H1 (cell line): Measurements from ENCODE around the gene PRR29. TPM values are rescaled to one million over a fixed set of nuclear protein-coding genes. Genes with fewer than 3 reads are reported as not detected.

Experiments
- CTCF ChIA-PET: fragments of 300-600 bp; sonication (Branson Sonifier 250); formaldehyde crosslinking; loops from one replicate; lab custom pipeline; 2021; ENCODE audit not compliant: partially characterized antibody; lab: Charles Lee
- POLR2A ChIA-PET: fragments of 300-600 bp; sonication (Branson Sonifier 250); formaldehyde crosslinking; loops from one replicate; lab custom pipeline; 2021; ENCODE audit warnings: inconsistent platforms; ENCODE audit not compliant: partially characterized antibody; lab: Charles Lee
- DNase-seq, 2 experiments: peaks; one replicate each; pipeline versions ENCODE4 v3.0.0 to v3.0.0-alpha.2; 2010 to 2022; ENCODE audit warnings: low spot score in 2 of 2, low read depth in 1 of 2, mixed read lengths in 1 of 2
- FAIRE-seq: peaks from 2 replicates; lab custom pipeline; 2011; peaks lifted over from hg19 to GRCh38; lab: Jason Lieb, UNC
- H2AFZ ChIP-seq: 2 replicates; pipeline ENCODE4 v1.8.1; 2012; ENCODE audit warnings: low read length, inconsistent platforms
- H2AK5ac ChIP-seq: 2 replicates; pipeline ENCODE4 v1.6.1; 2013; ENCODE audit warnings: low read depth, low read length
- H2BK120ac ChIP-seq: replicated peaks from 2 replicates; pipeline ENCODE3; 2013; ENCODE audit warnings: low read depth, low read length, inconsistent platforms
- H2BK12ac ChIP-seq: 2 replicates; pipeline ENCODE4 v1.6.1; 2013; ENCODE audit warnings: low read depth, low read length
- H2BK15ac ChIP-seq: 2 replicates; pipeline ENCODE4 v1.6.1; 2013; ENCODE audit warnings: low read length
- H2BK20ac ChIP-seq: 2 replicates; pipeline ENCODE4 v1.6.1; 2013; ENCODE audit warnings: low read length
- H2BK5ac ChIP-seq: 2 replicates; pipeline ENCODE4 v1.6.1; 2013; ENCODE audit warnings: low read depth, low read length
- H3K14ac ChIP-seq: 2 replicates; pipeline ENCODE4 v1.6.1; 2013; ENCODE audit warnings: inconsistent platforms; ENCODE audit not compliant: insufficient read length
- H3K18ac ChIP-seq: 2 replicates; pipeline ENCODE4 v1.6.1; 2013; ENCODE audit warnings: low read length; ENCODE audit errors: extremely low read depth
- H3K23ac ChIP-seq: 2 replicates; pipeline ENCODE4 v1.6.1; 2013; ENCODE audit warnings: inconsistent platforms; ENCODE audit not compliant: insufficient read length
- H3K23me2 ChIP-seq: 2 replicates; pipeline ENCODE4 v1.6.1; 2013; ENCODE audit warnings: low read depth, low read length
- H3K27ac ChIP-seq: 2 replicates; pipeline ENCODE4 v1.6.1; 2011; ENCODE audit warnings: low read depth, low read length, inconsistent platforms
- H3K27me3 ChIP-seq, 4 experiments: replicated peaks in 1 of 4; 1 replicate in 1 of 4; 2 replicates in 3 of 4; pipeline versions ENCODE4 v1.6.1 to v1.8.1; 2011 to 2013; ENCODE audit warnings: low read length in 3 of 4, mild to moderate bottlenecking in 3 of 4, inconsistent platforms in 2 of 4, mixed read lengths in 2 of 4, moderate library complexity in 1 of 4; ENCODE audit not compliant: control insufficient read depth in 3 of 4, insufficient read depth in 3 of 4; ENCODE audit errors: extremely low read depth in 1 of 4
- H3K36me3 ChIP-seq, 4 experiments: 2 replicates each; pipeline versions ENCODE4 v1.6.1 to v1.8.1; 2011 to 2013; ENCODE audit warnings: mild to moderate bottlenecking in 4 of 4, low read length in 3 of 4, moderate library complexity in 2 of 4, control low read depth in 1 of 4, inconsistent platforms in 1 of 4; ENCODE audit not compliant: insufficient read depth in 4 of 4, control insufficient read depth in 2 of 4
- H3K4ac ChIP-seq: replicated peaks from 2 replicates; pipeline ENCODE3; 2013; ENCODE audit warnings: low read length, low read depth, mixed read lengths, inconsistent platforms; ENCODE audit not compliant: insufficient read length
- H3K4me1 ChIP-seq, 4 experiments: replicated peaks in 1 of 4; 1 replicate in 1 of 4; 2 replicates in 3 of 4; pipeline versions ENCODE4 v1.6.1 to v1.8.1; 2011 to 2013; ENCODE audit warnings: low read length in 3 of 4, inconsistent platforms in 2 of 4, mixed read lengths in 1 of 4; ENCODE audit not compliant: insufficient read depth in 4 of 4, control insufficient read depth in 3 of 4
- H3K4me2 ChIP-seq, 2 experiments: 2 replicates each; pipeline versions ENCODE4 v1.6.1 to v1.8.1; 2011 to 2013; ENCODE audit warnings: low read depth in 2 of 2, low read length in 2 of 2, control low read depth in 1 of 2, inconsistent platforms in 1 of 2, mild to moderate bottlenecking in 1 of 2; ENCODE audit not compliant: insufficient read depth in 1 of 2
- H3K4me3 ChIP-seq, 4 experiments: fragments of 200-600, 300-600 bp in 1 of 4; sonication (generic), shearing (Covaris generic), sonication (Bioruptor Twin) in 1 of 4; 2 replicates each; pipeline versions ENCODE4 v1.5.1 to v1.8.1; 2011 to 2016; ENCODE audit warnings: low read length in 4 of 4, low read depth in 3 of 4, control low read depth in 2 of 4, inconsistent platforms in 2 of 4, mild to moderate bottlenecking in 2 of 4, mixed read lengths in 1 of 4, moderate library complexity in 1 of 4; ENCODE audit not compliant: insufficient read depth in 2 of 4; ENCODE audit errors: extremely low read depth in 1 of 4
- H3K56ac ChIP-seq: replicated peaks from 2 replicates; pipeline ENCODE3; 2013; ENCODE audit warnings: low read depth, mild to moderate bottlenecking, mixed read lengths, low read length, inconsistent platforms; ENCODE audit not compliant: insufficient read length
- H3K79me1 ChIP-seq: 2 replicates; pipeline ENCODE4 v1.6.1; 2013; ENCODE audit warnings: low read depth, low read length, control low read depth
- H3K79me2 ChIP-seq, 2 experiments: 2 replicates each; pipeline versions ENCODE4 v1.6.1 to v1.8.1; 2012 to 2013; ENCODE audit warnings: low read length in 2 of 2, mild to moderate bottlenecking in 2 of 2, inconsistent platforms in 1 of 2; ENCODE audit not compliant: insufficient read depth in 2 of 2, control insufficient read depth in 1 of 2
- H3K9ac ChIP-seq, 4 experiments: replicated peaks in 1 of 4; 1 replicate in 1 of 4; 2 replicates in 3 of 4; pipeline versions ENCODE4 v1.6.1 to v1.8.1; 2011 to 2013; ENCODE audit warnings: low read depth in 3 of 4, low read length in 3 of 4, control low read depth in 2 of 4, mild to moderate bottlenecking in 2 of 4, moderate library complexity in 2 of 4, inconsistent platforms in 1 of 4; ENCODE audit errors: extremely low read depth in 1 of 4
- H3K9me3 ChIP-seq, 2 experiments: 2 replicates each; pipeline versions ENCODE4 v1.6.1 to v1.8.1; 2012 to 2013; ENCODE audit warnings: mild to moderate bottlenecking in 2 of 2, moderate library complexity in 2 of 2, control low read depth in 1 of 2, inconsistent platforms in 1 of 2, low read depth in 1 of 2, low read length in 1 of 2, mixed read lengths in 1 of 2; ENCODE audit not compliant: insufficient read depth in 2 of 2
- H4K20me1 ChIP-seq, 2 experiments: replicated peaks in 1 of 2; 2 replicates each; pipeline versions ENCODE3 to v1.8.1; 2011 to 2013; ENCODE audit warnings: inconsistent platforms in 2 of 2, low read length in 2 of 2, mild to moderate bottlenecking in 1 of 2; ENCODE audit not compliant: insufficient read depth in 2 of 2, control insufficient read depth in 1 of 2
- H4K5ac ChIP-seq: 2 replicates; pipeline ENCODE4 v1.6.1; 2013; ENCODE audit warnings: low read length, low read depth, mixed read lengths, inconsistent platforms; ENCODE audit not compliant: insufficient read length
- H4K8ac ChIP-seq: 2 replicates; pipeline ENCODE4 v1.8.0; 2013; ENCODE audit warnings: mild to moderate bottlenecking, moderate library complexity, low read length, inconsistent platforms; ENCODE audit not compliant: insufficient read depth; ENCODE audit errors: extremely low read depth
- H4K91ac ChIP-seq: replicated peaks from 2 replicates; pipeline ENCODE3; 2013; ENCODE audit warnings: low read length, mixed read lengths, inconsistent platforms; ENCODE audit not compliant: insufficient read length
- WGBS, 2 experiments: shearing (Covaris generic) in 1 of 2; methylation state at CpG; one replicate each; pipeline versions ENCODE4 v1.1.6 to v1.1.7; 2013 to 2015; ENCODE audit warnings: low lambda C conversion rate in 2 of 2, mixed read lengths in 2 of 2, inconsistent platforms in 1 of 2, low coverage in 1 of 2, missing lambda C conversion rate in 1 of 2; ENCODE audit not compliant: insufficient replicate concordance in 2 of 2, insufficient coverage in 1 of 2, insufficient read length in 1 of 2; ENCODE audit errors: extremely low coverage in 1 of 2, missing lambda C conversion rate in 1 of 2; 5-methylcytosine and 5-hydroxymethylcytosine counted together
- polyA plus RNA-seq, 7 experiments: library from polyadenylated mRNA; depleted of rRNA in 3 of 7; stranded (reverse) in 5 of 7; unstranded in 2 of 7; fragments of >200 nt in 5 of 7; fragments of 200-250 nt in 2 of 7; gene quantifications; 1 replicate in 5 of 7; 2 replicates in 1 of 7; 4 replicates in 1 of 7; pipeline versions ENCODE4 v1.2.1 to v1.2.3, GENCODE V29; 2011 to 2013; ENCODE audit warnings: missing spikeins in 2 of 7, mixed read lengths in 2 of 7
- total RNA-seq: library from RNA; stranded (reverse); fragmentation: NEBNext Ultra II Directional; extraction: Animal tissue kit (Norgen Biotek cat#: 25700); gene quantifications from 2 replicates; pipeline ENCODE4 v1.2.1, GENCODE V29; 2021

PRR29 gene
- total and polyA plus RNA-seq, 2 of the 8 experiments (the other 6 are each of a cell fraction or from before 2014, with no cell fraction given) = 0.67 to 0.83 TPM

DNA sequence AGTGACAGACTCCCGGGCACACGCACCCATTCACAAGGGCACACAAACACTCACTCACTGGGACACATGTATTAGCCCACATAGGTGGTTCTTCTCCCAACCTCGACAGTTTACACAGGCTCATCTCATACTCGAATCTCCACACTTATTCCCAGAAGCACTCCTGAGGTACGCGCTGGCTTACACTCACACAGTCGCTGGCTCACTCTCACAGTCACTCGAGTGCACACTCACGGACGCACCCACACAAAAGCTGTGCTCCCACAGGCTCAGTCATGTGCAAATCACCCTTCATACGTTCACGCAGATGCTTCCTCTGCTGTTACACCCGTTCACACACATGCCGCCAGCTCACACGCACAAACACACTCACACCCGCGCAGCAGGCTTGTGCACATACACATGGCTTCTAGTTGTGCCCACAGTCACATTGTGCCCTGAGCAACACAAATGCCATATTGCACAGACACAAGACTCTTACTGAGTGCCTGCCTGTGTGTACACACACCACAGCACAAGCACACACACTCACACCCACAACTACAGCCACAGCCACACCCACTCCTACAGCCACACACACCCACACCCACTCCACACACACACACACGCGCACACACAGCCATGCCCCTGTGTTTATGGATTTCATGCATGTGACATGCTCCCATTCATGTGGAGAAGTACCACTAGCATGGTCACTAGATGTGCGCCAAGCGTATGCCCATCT is 8.4 kb upstream of the PRR29 start:
- Histone ChIP-seq H2BK12ac (peak overlapping the region; percentile 91; the same call in 1 of the 2 replicates), H4K5ac (no peak overlapping the region), H3K14ac (no peak overlapping the region), H3K4ac (peak overlapping the region; percentile 32), H2BK15ac (peak overlapping the region; percentile 94), H3K56ac (no peak overlapping the region), H2BK120ac (no peak overlapping the region), H4K20me1 (no peaks in the 10 kb centered on the region), H3K36me3 (no peaks in the 10 kb centered on the region), H2BK20ac (peak overlapping the region; percentile 10; the same call in 1 of the 2 replicates), H3K23me2 (no peaks in the 10 kb centered on the region; the same call in 1 of the 2 replicates), H3K4me1 (peaks cover 0 to 18% (median 11%) of the 10 kb centered on the region in 4 experiments; a peak in 6 of 7 replicates), H4K8ac (no peak overlapping the region), H3K18ac (0 out of 2 replicates have a peak overlapping the region, but pooled peaks have one; percentile 11), H3K4me3 (no peak overlapping the region), H3K79me2 (no peaks in the 10 kb centered on the region), H3K9me3 (no peaks in the 10 kb centered on the region), H3K27ac (no peak overlapping the region), H2BK5ac (peak overlapping the region; percentile 13; the same call in 1 of the 2 replicates), H3K9ac (no peak overlapping the region), H3K23ac (no peak overlapping the region), H2AK5ac (peak overlapping the region; percentile 18), H3K79me1 (no peaks in the 10 kb centered on the region), H4K91ac (peak overlapping the region; percentile 25), H2AFZ (no peak overlapping the region), H3K4me2 (no peak overlapping the region), H3K27me3 (peaks cover 0 to 4% (median 0%) of the 10 kb centered on the region in 4 experiments; a peak in 3 of 7 replicates)
- CTCF ChIA-PET = interaction anchor here (0.7 to 18.4 kb wide), 35 partner anchors 10 to 189 kb away, joined by 3 to 219 read pairs (median 5); partner anchors contain the start of genes CSHL1, GH1, GH2 and ICAM2
- DNase-seq (no peak), FAIRE-seq (no peak)
- WGBS, 2 experiments = 90% methylated on average over 21 of the region's 21 CpGs; no CpG with 5 or more reads in 1 of the 2 experiments
- POLR2A ChIA-PET = interaction anchor here (1.0 kb wide), 1 partner anchor 155 kb away, joined by 5 read pairs; no protein-coding TSS in a partner anchor
